HG02870 (cell line): ENCODE measurements around the gene BMP2.

Source experiments
- ATAC-seq: cut with Tn5 transposase; IDR thresholded peaks from one replicate; pipeline ENCODE4 v1.9.1; 2021; ENCODE audit warnings: mild to moderate bottlenecking, moderate library complexity; ENCODE audit not compliant: unreplicated experiment

The BMP2 gene

DNA sequence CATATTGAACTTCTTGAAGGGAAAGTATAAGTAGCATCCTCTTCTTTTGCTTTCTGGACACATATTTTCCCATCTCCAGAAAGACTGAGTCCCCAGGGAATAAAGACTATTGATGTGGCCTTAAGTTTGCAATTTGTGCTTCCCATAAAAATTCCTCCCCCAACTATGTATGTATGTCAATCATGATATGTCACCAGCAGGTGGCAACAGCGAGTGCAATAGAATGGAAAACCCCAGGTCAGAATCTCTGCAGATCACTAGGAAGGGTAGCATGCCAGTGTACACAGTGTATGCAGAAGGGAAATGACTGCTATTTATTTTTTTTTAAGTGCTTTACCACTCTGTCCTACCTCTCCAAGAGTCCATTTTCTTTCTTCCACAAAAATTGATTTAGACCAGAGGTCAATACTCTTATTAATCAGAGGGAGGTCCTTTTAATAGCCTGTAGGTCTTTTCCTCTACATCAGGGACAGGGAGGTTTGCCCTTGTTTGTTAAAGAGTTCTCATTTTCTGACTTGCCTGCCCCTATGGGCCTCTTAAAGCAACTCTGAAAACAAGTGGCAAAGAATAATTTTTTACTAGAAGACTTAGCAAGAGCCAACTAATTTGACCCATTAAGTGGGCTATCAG, 61.4 kb downstream of the BMP2 start:
- ATAC-seq, result peak; percentile 93

GRCh38 chr20:6829510-6830116, 62.1 kb downstream of the BMP2 start:
- no peak for ATAC-seq
